ENCODE results near the gene FOXA1.

The FOXA1 gene

GRCh38 chr14:37600880-37601741 lies 6.1 kb upstream of the FOXA1 start:
- Histone ChIP-seq H3K27me3 (ENCODE audit: control insufficient read depth, insufficient read depth, low read length) (peaks cover 96% of the 10 kb centered on the region), H3K4me1 (ENCODE audit: control insufficient read depth, low read depth, low read length) (peaks cover 15% of the 10 kb centered on the region), H3K4me3 (ENCODE audit: low read length) (no peak overlapping the region), H3K9me3 (ENCODE audit: control insufficient read depth, low read depth, low read length) (no peaks in the 10 kb centered on the region), H3K27ac (ENCODE audit: low read length) (no peak overlapping the region), H3K36me3 (ENCODE audit: control insufficient read depth, low read depth, low read length) (no peaks in the 10 kb centered on the region), H3K9ac (ENCODE audit: low read length) (no peak overlapping the region)

GRCh38 chr14:37599507-37600368 lies 4.7 kb upstream of the FOXA1 start:
- peaks cover 98% of the 10 kb centered on the region for H3K27me3 ChIP-seq (ENCODE audit: control insufficient read depth, insufficient read depth, low read length)
- H3K9ac ChIP-seq (ENCODE audit: low read length), result no peak overlapping the region
- peak overlapping the region; percentile 49 for H3K4me3 ChIP-seq (ENCODE audit: low read length)
- no peaks in the 10 kb centered on the region for H3K36me3 ChIP-seq (ENCODE audit: control insufficient read depth, low read depth, low read length)
- no peak overlapping the region for H3K27ac ChIP-seq (ENCODE audit: low read length)
- H3K4me1 ChIP-seq (ENCODE audit: control insufficient read depth, low read depth, low read length), result peaks cover 15% of the 10 kb centered on the region
- H3K9me3 ChIP-seq (ENCODE audit: control insufficient read depth, low read depth, low read length), result no peaks in the 10 kb centered on the region

- Histone ChIP-seq H3K4me3 (ENCODE audit: low read length) (peak overlapping the region; percentile 49), H3K36me3 (ENCODE audit: control insufficient read depth, low read depth, low read length) (no peaks in the 10 kb centered on the region), H3K4me1 (ENCODE audit: control insufficient read depth, low read depth, low read length) (peaks cover 15% of the 10 kb centered on the region), H3K9ac (ENCODE audit: low read length) (no peak overlapping the region), H3K27ac (ENCODE audit: low read length) (no peak overlapping the region), H3K9me3 (ENCODE audit: control insufficient read depth, low read depth, low read length) (no peaks in the 10 kb centered on the region), H3K27me3 (ENCODE audit: control insufficient read depth, insufficient read depth, low read length) (peaks cover 98% of the 10 kb centered on the region)
These were observed 3.9 kb upstream of the FOXA1 start for GRCh38 chr14:37598747-37599506.

GRCh38 chr14:37597914-37598746 lies 3.1 kb upstream of the FOXA1 start:
- H3K27me3 ChIP-seq (ENCODE audit: control insufficient read depth, insufficient read depth, low read length), result peaks cover 98% of the 10 kb centered on the region
- H3K9me3 ChIP-seq (ENCODE audit: control insufficient read depth, low read depth, low read length), result no peaks in the 10 kb centered on the region
- no peak overlapping the region for H3K27ac ChIP-seq (ENCODE audit: low read length)
- peaks cover 15% of the 10 kb centered on the region for H3K4me1 ChIP-seq (ENCODE audit: control insufficient read depth, low read depth, low read length)
- H3K9ac ChIP-seq (ENCODE audit: low read length), result no peak overlapping the region
- H3K36me3 ChIP-seq (ENCODE audit: control insufficient read depth, low read depth, low read length), result no peaks in the 10 kb centered on the region
- H3K4me3 ChIP-seq (ENCODE audit: low read length), result peak overlapping the region; percentile 37

- Histone ChIP-seq H3K9me3 (ENCODE audit: control insufficient read depth, low read depth, low read length) (no peaks in the 10 kb centered on the region), H3K27me3 (ENCODE audit: control insufficient read depth, insufficient read depth, low read length) (peaks cover 98% of the 10 kb centered on the region), H3K4me1 (ENCODE audit: control insufficient read depth, low read depth, low read length) (peaks cover 15% of the 10 kb centered on the region), H3K4me3 (ENCODE audit: low read length) (no peak overlapping the region), H3K9ac (ENCODE audit: low read length) (no peak overlapping the region), H3K36me3 (ENCODE audit: control insufficient read depth, low read depth, low read length) (no peaks in the 10 kb centered on the region), H3K27ac (ENCODE audit: low read length) (no peak overlapping the region)
These were observed 2.5 kb upstream of the FOXA1 start for GRCh38 chr14:37597538-37597913.

- Histone ChIP-seq H3K9ac (ENCODE audit: low read length) (no peak overlapping the region), H3K27me3 (ENCODE audit: control insufficient read depth, insufficient read depth, low read length) (peaks cover 98% of the 10 kb centered on the region), H3K4me1 (ENCODE audit: control insufficient read depth, low read depth, low read length) (peaks cover 15% of the 10 kb centered on the region), H3K36me3 (ENCODE audit: control insufficient read depth, low read depth, low read length) (no peaks in the 10 kb centered on the region), H3K27ac (ENCODE audit: low read length) (no peak overlapping the region), H3K4me3 (ENCODE audit: low read length) (no peak overlapping the region), H3K9me3 (ENCODE audit: control insufficient read depth, low read depth, low read length) (no peaks in the 10 kb centered on the region)
These were observed 1.9 kb upstream of the FOXA1 start for GRCh38 chr14:37596790-37597472.

GRCh38 chr14:37595809-37596621 lies 966 bp upstream of the FOXA1 start:
- Histone ChIP-seq H3K9ac (ENCODE audit: low read length) (no peak overlapping the region), H3K4me3 (ENCODE audit: low read length) (peak overlapping the region; percentile 48), H3K27ac (ENCODE audit: low read length) (no peak overlapping the region)

GRCh38 chr14:37594238-37594970 lies 645 bp downstream of the FOXA1 start:
- Histone ChIP-seq H3K27ac (ENCODE audit: low read length) (no peak overlapping the region), H3K9me3 (ENCODE audit: control insufficient read depth, low read depth, low read length) (no peaks in the 10 kb centered on the region), H3K4me3 (ENCODE audit: low read length) (peak overlapping the region; percentile 41), H3K36me3 (ENCODE audit: control insufficient read depth, low read depth, low read length) (no peaks in the 10 kb centered on the region), H3K27me3 (ENCODE audit: control insufficient read depth, insufficient read depth, low read length) (peaks cover 98% of the 10 kb centered on the region), H3K9ac (ENCODE audit: low read length) (no peak overlapping the region), H3K4me1 (ENCODE audit: control insufficient read depth, low read depth, low read length) (peaks cover 13% of the 10 kb centered on the region)

More at GRCh38 chr14:37595809-37596621, 966 bp upstream of the FOXA1 start:
- peaks cover 98% of the 10 kb centered on the region for H3K27me3 ChIP-seq (ENCODE audit: control insufficient read depth, insufficient read depth, low read length)
- no peaks in the 10 kb centered on the region for H3K36me3 ChIP-seq (ENCODE audit: control insufficient read depth, low read depth, low read length)
- H3K4me1 ChIP-seq (ENCODE audit: control insufficient read depth, low read depth, low read length), result peaks cover 18% of the 10 kb centered on the region
- no peaks in the 10 kb centered on the region for H3K9me3 ChIP-seq (ENCODE audit: control insufficient read depth, low read depth, low read length)

GRCh38 chr14:37593511-37594237 lies 1.4 kb downstream of the FOXA1 start:
- Histone ChIP-seq H3K4me3 (ENCODE audit: low read length) (no peak overlapping the region), H3K4me1 (ENCODE audit: control insufficient read depth, low read depth, low read length) (peaks cover 13% of the 10 kb centered on the region), H3K9me3 (ENCODE audit: control insufficient read depth, low read depth, low read length) (no peaks in the 10 kb centered on the region), H3K9ac (ENCODE audit: low read length) (no peak overlapping the region), H3K27ac (ENCODE audit: low read length) (no peak overlapping the region), H3K36me3 (ENCODE audit: control insufficient read depth, low read depth, low read length) (no peaks in the 10 kb centered on the region), H3K27me3 (ENCODE audit: control insufficient read depth, insufficient read depth, low read length) (peaks cover 98% of the 10 kb centered on the region)
